Fibroblast of lung (primary cell): Measurements from ENCODE around the gene NCAM2. TPM values are rescaled to one million over a fixed set of nuclear protein-coding genes. Genes with fewer than 3 reads are reported as not detected.

Experiments
- DNase-seq, 2 donors: peaks; one replicate each; pipeline versions ENCODE4 v3.0.0 to v3.0.0-alpha.2; 2010; ENCODE audit warnings: low read depth in 2 of 2
- H2AFZ ChIP-seq: 2 replicates; pipeline ENCODE4 v1.5.1; 2012; ENCODE audit warnings: low read length, control low read depth, inconsistent platforms
- H3K27ac ChIP-seq: 2 replicates; pipeline ENCODE4 v1.5.1; 2011; ENCODE audit warnings: low read length, control low read depth; ENCODE audit not compliant: insufficient read depth
- H3K27me3 ChIP-seq: 2 replicates; pipeline ENCODE4 v1.5.1; 2011; ENCODE audit warnings: mild to moderate bottlenecking, low read length; ENCODE audit not compliant: control insufficient read depth, insufficient read depth
- H3K36me3 ChIP-seq: 2 replicates; pipeline ENCODE4 v1.5.1; 2011; ENCODE audit warnings: low read length; ENCODE audit not compliant: control insufficient read depth, insufficient read depth
- H3K4me1 ChIP-seq: 2 replicates; pipeline ENCODE4 v1.5.1; 2011; ENCODE audit warnings: low read length; ENCODE audit not compliant: control insufficient read depth, insufficient read depth; ENCODE audit errors: extremely low read depth
- H3K4me2 ChIP-seq: 2 replicates; pipeline ENCODE4 v1.5.1; 2011; ENCODE audit warnings: low read length, control low read depth; ENCODE audit not compliant: insufficient read depth; ENCODE audit errors: extremely low read depth
- H3K4me3 ChIP-seq, 4 experiments: fragments of 200-600 bp in 1 of 4; sonication (generic) in 1 of 4; replicated peaks in 1 of 4; 2 replicates each; pipeline ENCODE4 v1.5.1; 2011 to 2016; ENCODE audit warnings: low read length in 4 of 4, low read depth in 3 of 4, mild to moderate bottlenecking in 3 of 4, control low read depth in 2 of 4, inconsistent platforms in 1 of 4, mixed read lengths in 1 of 4; ENCODE audit not compliant: insufficient read depth in 1 of 4; ENCODE audit errors: control extremely low read depth in 1 of 4
- H3K79me2 ChIP-seq: 2 replicates; pipeline ENCODE4 v1.5.1; 2012; ENCODE audit warnings: mild to moderate bottlenecking, low read length, inconsistent platforms; ENCODE audit not compliant: control insufficient read depth, insufficient read depth
- H3K9ac ChIP-seq: 2 replicates; pipeline ENCODE4 v1.5.1; 2011; ENCODE audit warnings: mild to moderate bottlenecking, low read length, control low read depth; ENCODE audit not compliant: insufficient read depth
- H3K9me3 ChIP-seq: 2 replicates; pipeline ENCODE4 v1.5.1; 2012; ENCODE audit warnings: low read depth, low read length; ENCODE audit not compliant: control insufficient read depth, insufficient read depth
- H4K20me1 ChIP-seq: 2 replicates; pipeline ENCODE4 v1.5.1; 2011; ENCODE audit warnings: low read length; ENCODE audit not compliant: control insufficient read depth, insufficient read depth; ENCODE audit errors: extremely low read depth
- EZH2 ChIP-seq: IDR thresholded peaks from 2 replicates; pipeline ENCODE4 v1.5.1; 2012; ENCODE audit warnings: low read length, control low read depth, mild to moderate bottlenecking; ENCODE audit errors: missing control alignments
- polyA plus RNA-seq, 2 donors: library from polyadenylated mRNA; depleted of rRNA in 1 of 2; stranded (reverse) in 1 of 2; unstranded in 1 of 2; fragments of >200 nt; gene quantifications; 2 replicates each; pipeline ENCODE4 v1.2.1, GENCODE V29; 2011 to 2012; ENCODE audit warnings: missing spikeins in 1 of 2
- total RNA-seq: library from RNA; depleted of rRNA; stranded (reverse); fragments of >200 nt; gene quantifications from 2 replicates; pipeline ENCODE4 v1.2.1, GENCODE V29; 2014
- TF ChIP-seq, protein P1 (sequence below), 2 donors: IDR thresholded peaks in 1 of 2; conservative IDR thresholded peaks in 1 of 2; 1 replicate in 1 of 2; 2 replicates in 1 of 2; pipeline ENCODE4 v1.5.1; 2011 to 2012; ENCODE audit warnings: low read length in 2 of 2, control low read depth in 1 of 2, inconsistent platforms in 1 of 2, low read depth in 1 of 2, mild to moderate bottlenecking in 1 of 2

NCAM2 gene
- total and polyA plus RNA-seq, 2 donors (not counting 1 experiment from before 2014, with no cell fraction given), result 5.6 to 11.1 TPM

DNA sequence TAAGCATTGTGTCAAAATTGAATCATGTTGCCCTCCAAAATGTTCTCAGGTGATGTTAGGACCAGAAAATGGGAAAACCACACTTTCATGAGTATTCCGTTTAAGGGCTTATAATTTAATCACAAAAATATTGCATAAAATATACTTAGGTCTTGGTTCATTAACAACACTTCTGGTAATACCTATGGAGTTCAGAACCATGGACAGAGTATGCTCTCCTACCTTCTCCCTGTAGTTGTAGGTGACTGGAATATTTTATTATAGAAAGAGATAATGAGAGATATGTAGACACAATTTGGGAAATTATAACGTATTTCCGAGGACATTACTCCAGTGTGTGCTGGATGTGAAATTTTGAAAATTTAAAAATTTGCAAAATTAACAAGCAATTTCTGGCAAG lies 232.5 kb downstream of the NCAM2 start:
- no peak for TF ChIP-seq EZH2
- TF ChIP-seq, protein P1, sequence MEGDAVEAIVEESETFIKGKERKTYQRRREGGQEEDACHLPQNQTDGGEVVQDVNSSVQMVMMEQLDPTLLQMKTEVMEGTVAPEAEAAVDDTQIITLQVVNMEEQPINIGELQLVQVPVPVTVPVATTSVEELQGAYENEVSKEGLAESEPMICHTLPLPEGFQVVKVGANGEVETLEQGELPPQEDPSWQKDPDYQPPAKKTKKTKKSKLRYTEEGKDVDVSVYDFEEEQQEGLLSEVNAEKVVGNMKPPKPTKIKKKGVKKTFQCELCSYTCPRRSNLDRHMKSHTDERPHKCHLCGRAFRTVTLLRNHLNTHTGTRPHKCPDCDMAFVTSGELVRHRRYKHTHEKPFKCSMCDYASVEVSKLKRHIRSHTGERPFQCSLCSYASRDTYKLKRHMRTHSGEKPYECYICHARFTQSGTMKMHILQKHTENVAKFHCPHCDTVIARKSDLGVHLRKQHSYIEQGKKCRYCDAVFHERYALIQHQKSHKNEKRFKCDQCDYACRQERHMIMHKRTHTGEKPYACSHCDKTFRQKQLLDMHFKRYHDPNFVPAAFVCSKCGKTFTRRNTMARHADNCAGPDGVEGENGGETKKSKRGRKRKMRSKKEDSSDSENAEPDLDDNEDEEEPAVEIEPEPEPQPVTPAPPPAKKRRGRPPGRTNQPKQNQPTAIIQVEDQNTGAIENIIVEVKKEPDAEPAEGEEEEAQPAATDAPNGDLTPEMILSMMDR (conservative IDR thresholded peaks at IDR 0.05 in 1 of 2, IDR thresholded peaks at IDR 0.05 in 1 of 2; ENCODE audit: low read depth in 1 of 2, low read length in 2 of 2), result no peak
- Histone ChIP-seq H3K27ac (no peak overlapping the region), H3K27me3 (no peaks in the 10 kb centered on the region), H3K4me2 (no peak overlapping the region), H2AFZ (no peak overlapping the region), H3K9ac (no peak overlapping the region), H3K4me1 (no peaks in the 10 kb centered on the region), H4K20me1 (no peaks in the 10 kb centered on the region), H3K4me3 (no peak overlapping the region), H3K36me3 (no peaks in the 10 kb centered on the region), H3K79me2 (no peaks in the 10 kb centered on the region), H3K9me3 (no peaks in the 10 kb centered on the region)
- peak; percentile 19 to 25 for DNase-seq

DNA sequence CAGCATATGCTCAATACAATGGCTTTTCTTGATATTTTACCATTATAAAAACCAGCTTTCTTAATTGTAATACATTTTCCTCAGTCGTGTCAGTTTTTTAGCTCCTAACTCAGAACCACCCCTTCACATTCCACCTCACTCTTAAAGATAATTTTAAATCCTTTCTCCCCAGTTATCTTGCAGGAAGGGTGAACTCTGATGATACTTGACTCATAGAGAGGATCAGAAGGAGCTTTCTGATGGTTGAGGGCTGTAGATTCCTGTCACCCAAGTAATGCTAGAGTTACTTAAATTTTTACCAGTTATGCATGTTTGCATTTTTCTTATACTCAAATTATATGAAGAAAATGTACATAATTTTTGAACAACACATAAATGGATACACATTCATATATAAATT lies 233.7 kb downstream of the NCAM2 start:
- no peak overlapping the region for H2AFZ ChIP-seq
- no peak for DNase-seq

DNA sequence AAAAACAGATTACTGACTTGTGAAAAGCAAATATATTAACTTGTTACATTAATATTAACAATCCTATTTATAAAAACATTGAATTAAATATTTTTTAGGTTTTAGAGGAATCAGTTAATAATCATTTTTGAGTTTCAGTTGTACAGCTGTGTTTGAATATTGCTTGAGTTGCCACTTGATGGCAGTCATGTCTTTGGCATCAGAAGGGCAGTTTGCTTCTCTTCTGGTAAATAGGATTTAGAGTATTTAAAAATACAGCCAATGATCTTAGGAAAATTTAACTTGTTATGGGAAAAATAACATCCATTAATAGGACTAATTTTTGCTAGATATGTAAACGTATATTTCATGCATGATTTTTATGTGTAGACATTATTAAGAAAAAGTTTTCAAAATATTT lies 234.1 kb downstream of the NCAM2 start:
- Histone ChIP-seq H3K27me3 (no peaks in the 10 kb centered on the region), H3K4me3 (no peak overlapping the region), H3K27ac (no peak overlapping the region), H3K4me1 (no peaks in the 10 kb centered on the region), H3K79me2 (no peaks in the 10 kb centered on the region), H3K4me2 (no peak overlapping the region), H4K20me1 (no peaks in the 10 kb centered on the region), H3K9ac (no peak overlapping the region), H2AFZ (no peak overlapping the region), H3K36me3 (no peaks in the 10 kb centered on the region), H3K9me3 (no peaks in the 10 kb centered on the region)
- no peak for TF ChIP-seq EZH2
- TF ChIP-seq, protein P1 (conservative IDR thresholded peaks at IDR 0.05 in 1 of 2, IDR thresholded peaks at IDR 0.05 in 1 of 2; ENCODE audit: low read depth in 1 of 2, low read length in 2 of 2), result peak; percentile 51 to 57
- DNase-seq, result peak; percentile 50 to 83

More for the DNA sequence above, 233.7 kb downstream of the NCAM2 start:
- TF ChIP-seq, protein P1 (conservative IDR thresholded peaks at IDR 0.05 in 1 of 2, IDR thresholded peaks at IDR 0.05 in 1 of 2; ENCODE audit: low read depth in 1 of 2, low read length in 2 of 2), result no peak
- no peak for TF ChIP-seq EZH2
- Histone ChIP-seq H3K27ac (no peak overlapping the region), H3K27me3 (no peaks in the 10 kb centered on the region), H3K9ac (no peak overlapping the region), H3K4me1 (no peaks in the 10 kb centered on the region), H4K20me1 (no peaks in the 10 kb centered on the region), H3K4me3 (no peak overlapping the region), H3K9me3 (no peaks in the 10 kb centered on the region), H3K4me2 (no peak overlapping the region), H3K36me3 (no peaks in the 10 kb centered on the region), H3K79me2 (no peaks in the 10 kb centered on the region)
